HEK293T (cell line): Measurements from ENCODE around the gene GALNT2.

Source experiments
- CTCF ChIA-PET: fragments of 350-600 bp; formaldehyde crosslinking; extraction: SDS; loops from one replicate; lab custom pipeline; 2021; ENCODE audit warnings: antibody characterized with exemption, inconsistent platforms; lab: Yijun Ruan, JAX
- POLR2A ChIA-PET: fragments of 350-600 bp; formaldehyde crosslinking; extraction: SDS; loops from one replicate; lab custom pipeline; 2020; ENCODE audit warnings: antibody characterized with exemption, inconsistent platforms; lab: Yijun Ruan, JAX
- DNase-seq: peaks from one replicate; pipeline ENCODE4 v3.0.0; 2012; ENCODE audit warnings: mixed read lengths; ENCODE audit errors: extremely low spot score
- ARNT ChIP-seq: fragments of 450-650 bp; IDR thresholded peaks from 2 replicates; pipeline ENCODE4 v1.6.1; 2017; ENCODE audit warnings: mild to moderate bottlenecking
- BHLHE40 ChIP-seq: fragments of 450-650 bp; IDR thresholded peaks from 2 replicates; pipeline ENCODE4 v1.6.1; 2016; ENCODE audit warnings: mild to moderate bottlenecking, moderate library complexity, borderline replicate concordance
- CTBP1 ChIP-seq: fragments of 450-650 bp; IDR thresholded peaks from 2 replicates; pipeline ENCODE4 v1.6.1; 2016; ENCODE audit warnings: borderline replicate concordance
- ELF4 ChIP-seq: fragments of 450-650 bp; IDR thresholded peaks from 2 replicates; pipeline ENCODE4 v1.6.1; 2017; ENCODE audit warnings: antibody characterized with exemption
- FOXA1 ChIP-seq: fragments of 450-650 bp; IDR thresholded peaks from 2 replicates; pipeline ENCODE4 v1.6.1; 2016; ENCODE audit warnings: mild to moderate bottlenecking
- FOXK2 ChIP-seq: fragments of 450-650 bp; IDR thresholded peaks from 2 replicates; pipeline ENCODE4 v1.6.1; 2016; ENCODE audit warnings: mild to moderate bottlenecking
- FOXM1 ChIP-seq: fragments of 450-650 bp; IDR thresholded peaks from 2 replicates; pipeline ENCODE4 v1.6.1; 2017; ENCODE audit warnings: mild to moderate bottlenecking, borderline replicate concordance
- HDGF ChIP-seq: fragments of 450-650 bp; IDR thresholded peaks from 2 replicates; pipeline ENCODE4 v1.6.1; 2017; ENCODE audit warnings: antibody characterized with exemption, borderline replicate concordance
- L3MBTL2 ChIP-seq: fragments of 450-650 bp; conservative IDR thresholded peaks from 2 replicates; pipeline ENCODE4 v1.6.1; 2016; ENCODE audit warnings: mild to moderate bottlenecking
- LEF1 ChIP-seq: fragments of 450-650 bp; IDR thresholded peaks from 2 replicates; pipeline ENCODE4 v1.6.1; 2017; ENCODE audit warnings: mild to moderate bottlenecking, borderline replicate concordance
- NFRKB ChIP-seq: fragments of 450-650 bp; IDR thresholded peaks from 2 replicates; pipeline ENCODE4 v1.6.1; 2016; ENCODE audit warnings: mild to moderate bottlenecking, moderate library complexity
- SP1 ChIP-seq: fragments of 450-650 bp; IDR thresholded peaks from 2 replicates; pipeline ENCODE4 v1.6.1; 2017
- SUZ12 ChIP-seq: fragments of 450-650 bp; IDR thresholded peaks from 2 replicates; pipeline ENCODE4 v1.6.1; 2016; ENCODE audit warnings: mild to moderate bottlenecking
- TARDBP ChIP-seq: fragments of 450-650 bp; IDR thresholded peaks from 2 replicates; pipeline ENCODE4 v1.6.1; 2016
- ZNF384 ChIP-seq: fragments of 450-650 bp; IDR thresholded peaks from 2 replicates; pipeline ENCODE4 v1.6.1; 2016
- TF ChIP-seq, protein P1 (sequence below): fragments of 450-650 bp; IDR thresholded peaks from 2 replicates; pipeline ENCODE4 v1.6.1; 2016

The GALNT2 gene

DNA sequence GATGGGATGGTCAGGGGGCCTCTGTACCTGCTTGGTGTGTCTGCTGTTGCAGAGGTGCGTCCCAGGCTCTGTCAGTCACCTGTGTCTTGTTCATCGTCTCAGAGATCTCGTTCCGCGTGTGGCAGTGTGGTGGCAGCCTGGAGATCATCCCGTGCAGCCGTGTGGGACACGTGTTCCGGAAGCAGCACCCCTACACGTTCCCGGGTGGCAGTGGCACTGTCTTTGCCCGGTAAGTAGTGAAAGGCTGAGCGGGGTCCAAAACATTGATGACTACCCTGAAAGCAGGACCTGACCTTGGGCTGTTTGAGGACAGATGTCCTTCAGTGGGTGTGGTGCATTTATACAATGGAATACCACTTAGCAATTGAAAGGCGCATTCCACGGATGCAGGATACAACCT is 188.1 kb downstream of the GALNT2 start:
- no peak for TF ChIP-seq BHLHE40
- CTCF ChIA-PET, result no interaction called here
- DNase-seq, result no peak

DNA sequence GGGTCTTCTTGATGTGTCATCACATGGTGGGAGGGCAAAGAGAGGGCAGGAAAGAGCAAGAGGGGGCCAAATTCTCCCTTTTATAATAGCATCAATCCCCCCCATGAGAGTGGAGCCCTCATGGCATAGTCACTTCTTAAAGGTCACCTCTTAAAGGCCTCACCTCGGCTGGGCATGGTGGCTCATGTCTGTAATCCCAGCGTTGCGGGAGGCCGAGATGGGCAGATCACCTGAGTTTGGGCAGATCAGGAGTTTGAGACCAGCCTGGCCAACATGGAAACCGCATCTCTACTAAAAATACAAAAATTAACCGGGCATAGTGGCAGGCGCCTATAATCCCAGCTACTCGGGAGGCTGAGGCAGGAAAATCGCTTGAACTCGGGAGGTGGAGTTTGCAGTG is 189.0 kb downstream of the GALNT2 start:
- TF ChIP-seq HDGF (no peak), FOXA1 (no peak), ARNT (no peak), NFRKB (no peak), TARDBP (no peak), LEF1 (no peak), L3MBTL2 (no peak), BHLHE40 (no peak)
- DNase-seq, result no peak
- ChIA-PET POLR2A (no interaction called here), CTCF (no interaction called here)

More for the DNA sequence above, 188.1 kb downstream of the GALNT2 start:
- POLR2A ChIA-PET, result no interaction called here

DNA sequence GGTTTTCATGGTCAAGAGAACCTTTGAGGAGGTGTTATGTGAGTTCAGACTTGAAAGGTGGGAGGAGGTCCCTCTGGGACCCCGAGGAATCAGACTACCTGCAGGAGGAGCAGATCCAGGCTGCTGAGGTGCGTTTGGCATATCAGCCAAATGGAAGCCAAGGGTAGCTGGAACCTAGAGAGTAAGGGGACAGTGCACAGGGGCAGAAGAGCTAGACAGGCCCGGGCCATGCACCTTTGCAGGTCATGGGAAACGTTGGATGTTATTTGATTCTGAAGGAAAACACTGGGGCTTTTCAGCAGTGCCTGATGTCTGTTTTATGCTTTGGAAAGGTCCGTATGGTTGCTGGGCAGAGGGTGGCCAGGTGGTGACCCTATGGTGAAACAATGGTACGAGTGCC is 189.9 kb downstream of the GALNT2 start:
- CTCF ChIA-PET, result no interaction called here
- no peak for TF ChIP-seq LEF1
- no peak for TF ChIP-seq ELF4
- TF ChIP-seq BHLHE40, result no peak
- no peak for TF ChIP-seq L3MBTL2
- TF ChIP-seq ZNF384, result no peak
- TF ChIP-seq FOXA1, result no peak
- TF ChIP-seq SUZ12, result no peak
- TF ChIP-seq SP1, result no peak
- no peak for TF ChIP-seq ARNT
- no peak for TF ChIP-seq FOXK2
- TF ChIP-seq CTBP1, result no peak
- no peak for TF ChIP-seq TARDBP
- no peak for TF ChIP-seq NFRKB
- TF ChIP-seq FOXM1, result no peak
- DNase-seq, result no peak
- POLR2A ChIA-PET, result no interaction called here

DNA sequence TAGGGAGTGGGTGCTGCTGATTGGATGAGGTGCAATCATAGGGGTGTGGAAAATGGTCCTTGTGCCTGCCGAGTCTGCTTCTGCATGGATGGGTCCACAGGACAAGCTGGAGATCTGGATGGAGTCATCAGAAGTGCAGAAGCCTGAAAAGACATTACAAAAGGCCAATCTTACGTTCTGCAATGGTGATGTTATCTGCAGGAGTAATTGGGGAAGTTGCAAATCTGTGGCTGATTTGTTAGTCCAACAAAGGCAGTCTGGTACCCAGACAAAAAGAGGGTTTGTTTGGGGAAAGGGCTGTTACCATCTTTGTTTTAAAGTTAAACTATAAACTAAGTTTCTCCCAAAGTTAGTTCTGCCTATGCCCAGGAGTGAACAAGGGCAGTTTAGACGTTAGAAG is 192.6 kb downstream of the GALNT2 start:
- CTCF ChIA-PET, result no interaction called here
- POLR2A ChIA-PET, result no interaction called here
- no peak for DNase-seq
- TF ChIP-seq, protein P1, sequence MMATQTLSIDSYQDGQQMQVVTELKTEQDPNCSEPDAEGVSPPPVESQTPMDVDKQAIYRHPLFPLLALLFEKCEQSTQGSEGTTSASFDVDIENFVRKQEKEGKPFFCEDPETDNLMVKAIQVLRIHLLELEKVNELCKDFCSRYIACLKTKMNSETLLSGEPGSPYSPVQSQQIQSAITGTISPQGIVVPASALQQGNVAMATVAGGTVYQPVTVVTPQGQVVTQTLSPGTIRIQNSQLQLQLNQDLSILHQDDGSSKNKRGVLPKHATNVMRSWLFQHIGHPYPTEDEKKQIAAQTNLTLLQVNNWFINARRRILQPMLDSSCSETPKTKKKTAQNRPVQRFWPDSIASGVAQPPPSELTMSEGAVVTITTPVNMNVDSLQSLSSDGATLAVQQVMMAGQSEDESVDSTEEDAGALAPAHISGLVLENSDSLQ, result no peak
- no peak for TF ChIP-seq ZNF384
- no peak for TF ChIP-seq BHLHE40
- no peak for TF ChIP-seq TARDBP
- TF ChIP-seq SUZ12, result no peak
- no peak for TF ChIP-seq ELF4
- no peak for TF ChIP-seq ARNT
- TF ChIP-seq FOXM1, result no peak
- TF ChIP-seq FOXK2, result no peak
- no peak for TF ChIP-seq LEF1

DNA sequence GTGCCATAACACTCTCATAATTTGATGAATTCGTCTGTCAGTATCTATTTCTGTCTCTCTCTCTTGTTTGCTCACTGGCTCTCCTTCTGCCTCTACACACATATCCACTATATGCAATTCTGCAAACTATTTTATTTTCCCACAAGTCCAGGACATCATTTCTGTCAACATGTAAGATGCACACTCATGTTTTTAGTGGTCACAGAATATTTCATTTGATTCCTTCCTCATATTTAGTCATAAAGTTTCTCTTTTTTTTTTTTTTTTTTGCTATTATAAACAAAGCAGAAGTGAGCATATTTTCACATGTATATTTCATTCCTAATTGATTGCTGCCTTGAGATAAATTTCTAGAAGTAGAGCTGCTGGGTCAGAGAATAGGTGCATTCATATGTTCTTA is 193.8 kb downstream of the GALNT2 start:
- ChIA-PET CTCF (interaction anchor here (0.7 kb wide), 1 partner anchor 1419 kb away, joined by 4 read pairs; no protein-coding TSS in a partner anchor), POLR2A (no interaction called here)
- DNase-seq, result no peak
- TF ChIP-seq NFRKB (no peak), SUZ12 (no peak), FOXK2 (no peak)

DNA sequence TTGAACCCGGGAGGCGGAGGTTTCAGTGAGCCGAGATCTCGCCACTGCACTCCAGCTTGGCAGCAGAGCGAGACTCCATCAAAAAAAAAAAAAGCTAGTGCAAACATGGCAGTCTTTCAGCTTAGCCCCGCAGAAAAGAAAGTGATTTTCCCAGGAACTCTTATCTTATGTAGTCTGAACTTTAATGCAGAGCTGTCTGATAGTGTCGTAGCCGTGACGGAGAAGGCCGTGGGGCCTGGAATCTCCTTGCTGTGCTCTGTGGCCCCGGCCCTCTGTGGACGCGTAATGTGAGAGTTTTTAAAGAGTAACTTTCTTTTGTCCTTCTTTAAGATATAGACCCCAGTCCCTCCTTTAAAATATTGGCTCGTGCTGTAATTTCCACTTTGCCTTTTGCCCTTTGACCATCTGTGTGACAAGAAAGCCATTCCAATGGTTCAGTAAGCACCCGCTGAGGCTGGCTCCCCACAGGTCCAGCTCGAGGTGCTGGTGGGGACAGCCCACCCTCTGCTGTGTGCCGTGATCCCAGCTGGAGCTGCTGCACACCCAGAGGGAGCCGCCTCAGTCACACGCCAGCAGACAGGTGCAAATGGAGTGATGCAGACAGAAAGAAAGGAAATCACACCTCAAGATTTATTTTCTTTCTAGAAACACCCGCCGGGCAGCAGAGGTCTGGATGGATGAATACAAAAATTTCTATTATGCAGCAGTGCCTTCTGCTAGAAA is 195.1 kb downstream of the GALNT2 start:
- POLR2A ChIA-PET, result no interaction called here
- TF ChIP-seq BHLHE40 (no peak), CTBP1 (no peak), SP1 (no peak), NFRKB (no peak), FOXM1 (no peak), LEF1 (no peak), SUZ12 (no peak), TARDBP (no peak), FOXA1 (no peak), HDGF (no peak), L3MBTL2 (no peak), ZNF384 (no peak), ARNT (no peak), ELF4 (no peak), FOXK2 (no peak)
- TF ChIP-seq, protein P1, result no peak
- no peak for DNase-seq
- CTCF ChIA-PET, result no interaction called here

DNA sequence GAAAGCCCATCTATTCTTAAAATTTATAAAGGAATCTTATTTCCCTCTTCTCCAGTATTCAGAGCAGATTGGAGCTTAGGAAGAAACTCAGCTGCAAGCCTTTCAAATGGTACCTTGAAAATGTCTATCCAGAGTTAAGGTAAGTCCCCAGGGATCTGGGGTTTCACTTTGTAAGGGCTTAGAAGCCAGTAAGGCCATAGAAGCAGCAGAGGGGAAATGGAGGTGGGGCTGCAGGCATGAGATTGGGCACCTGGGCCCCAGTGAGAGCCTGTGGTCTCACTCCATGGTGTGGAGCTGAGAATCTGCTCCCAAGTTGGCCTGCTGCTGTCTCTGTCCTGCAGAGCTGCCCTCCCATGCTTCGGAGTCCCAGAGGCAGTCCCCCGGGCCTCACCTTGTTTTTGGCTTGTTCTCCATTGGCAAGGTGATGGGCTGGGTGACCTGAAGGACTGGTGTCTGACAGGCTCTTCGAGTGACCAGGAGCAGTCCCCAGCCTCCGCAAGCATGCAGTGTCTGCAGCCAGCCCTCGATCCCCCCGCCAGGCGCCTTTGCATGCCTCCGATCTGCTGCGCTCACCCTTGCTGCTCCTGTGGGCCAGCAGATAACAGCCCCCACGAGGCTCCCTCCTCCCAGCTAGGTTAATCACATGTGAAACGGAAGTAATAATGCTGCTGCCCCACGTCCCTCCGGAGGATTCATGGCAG is 196.0 kb downstream of the GALNT2 start:
- TF ChIP-seq SUZ12, result no peak
- no peak for TF ChIP-seq BHLHE40
- no peak for TF ChIP-seq FOXM1
- no peak for TF ChIP-seq ARNT
- CTCF ChIA-PET, result no interaction called here
- DNase-seq, result no peak
- POLR2A ChIA-PET, result no interaction called here
